Retinal pigment epithelial cell (primary cell): ENCODE data around the gene PPHLN1.

Experiments used
- DNase-seq: peaks from one replicate; pipeline ENCODE4 v3.0.0-alpha.2; 2010; ENCODE audit warnings: low read depth
- H3K4me3 ChIP-seq: 2 replicates; pipeline ENCODE4 v1.5.1; 2011; ENCODE audit warnings: mild to moderate bottlenecking, low read length, control low read depth, moderate library complexity
- CTCF ChIP-seq: conservative IDR thresholded peaks from 2 replicates; pipeline ENCODE4 v1.5.1; 2011; ENCODE audit warnings: low read depth, low read length, control low read depth, inconsistent platforms

PPHLN1 gene

GRCh38 chr12:42482041-42482747, 156.2 kb downstream of the PPHLN1 start:
- no peak for DNase-seq
- no peak for TF ChIP-seq CTCF
- peak overlapping the region; percentile 79 for H3K4me3 ChIP-seq

GRCh38 chr12:42482748-42483520, 157.0 kb downstream of the PPHLN1 start:
- H3K4me3 ChIP-seq: peak overlapping the region; percentile 79
- TF ChIP-seq CTCF: peak; percentile 72
- no peak for DNase-seq

- H3K4me3 ChIP-seq: peak overlapping the region; percentile 79
- no peak for DNase-seq
- TF ChIP-seq CTCF: no peak
Measured at GRCh38 chr12:42483521-42483790, 157.5 kb downstream of the PPHLN1 start.

GRCh38 chr12:42484996-42485395, 159.0 kb downstream of the PPHLN1 start:
- no peak for TF ChIP-seq CTCF
- H3K4me3 ChIP-seq: no peak overlapping the region
- no peak for DNase-seq

GRCh38 chr12:42485823-42486222, 159.9 kb downstream of the PPHLN1 start:
- no peak for DNase-seq
- no peak for TF ChIP-seq CTCF
- no peak overlapping the region for H3K4me3 ChIP-seq

- DNase-seq: no peak
- TF ChIP-seq CTCF: no peak
Measured at GRCh38 chr12:42486407-42486806, 160.4 kb downstream of the PPHLN1 start.

More at GRCh38 chr12:42486407-42486806, 160.4 kb downstream of the PPHLN1 start:
- no peak overlapping the region for H3K4me3 ChIP-seq
